BJ (cell line): ENCODE data around the gene SAMD10. TPM values are rescaled to one million over a fixed set of nuclear protein-coding genes. Genes with fewer than 3 reads are reported as not detected.
A peak's percentile ranks its signal among the peaks of the same experiment; 100 is the strongest.
"Not testable (repeated sequence)": the region's sequence is repeated elsewhere in the genome, so short reads cannot be mapped to it uniquely, and the experiment has no call there.

Experiments used
- CTCF ChIA-PET: fragments of 350-600 bp; formaldehyde crosslinking; extraction: SDS; loops from one replicate; lab custom pipeline; 2021; ENCODE audit warnings: antibody characterized with exemption, inconsistent platforms; lab: Yijun Ruan, JAX
- POLR2A ChIA-PET: fragments of 300-600 bp; sonication (Branson Sonifier 250); formaldehyde crosslinking; extraction: SDS; loops from one replicate; lab custom pipeline; 2021; ENCODE audit warnings: antibody characterized with exemption; lab: Charles Lee
- DNase-seq: peaks from one replicate; pipeline ENCODE4 v3.0.0-alpha.2; 2011; ENCODE audit warnings: low read depth
- H3K27me3 ChIP-seq: 2 replicates; pipeline ENCODE4 v1.6.0; 2011; ENCODE audit warnings: low read length; ENCODE audit not compliant: control insufficient read depth, insufficient read depth
- H3K36me3 ChIP-seq: 2 replicates; pipeline ENCODE4 v1.5.1; 2011; ENCODE audit warnings: low read length; ENCODE audit not compliant: control insufficient read depth, insufficient read depth
- H3K4me3 ChIP-seq: 2 replicates; pipeline ENCODE4 v1.5.1; 2011; ENCODE audit warnings: low read depth, mild to moderate bottlenecking, control low read depth, low read length
- polyA plus RNA-seq: library from polyadenylated mRNA; depleted of rRNA; stranded (reverse); fragments of >200 nt; gene quantifications from 2 replicates; pipeline ENCODE4 v1.2.3, GENCODE V29; 2011
- TF ChIP-seq, protein P1 (sequence below): IDR thresholded peaks from 2 replicates; pipeline ENCODE4 v1.5.1; 2011; ENCODE audit warnings: low read depth, mild to moderate bottlenecking, control low read depth, inconsistent platforms, low read length, moderate library complexity; ENCODE audit not compliant: insufficient read depth

SAMD10 gene
- polyA plus RNA-seq, 1 experiment = 1.4 TPM

DNA sequence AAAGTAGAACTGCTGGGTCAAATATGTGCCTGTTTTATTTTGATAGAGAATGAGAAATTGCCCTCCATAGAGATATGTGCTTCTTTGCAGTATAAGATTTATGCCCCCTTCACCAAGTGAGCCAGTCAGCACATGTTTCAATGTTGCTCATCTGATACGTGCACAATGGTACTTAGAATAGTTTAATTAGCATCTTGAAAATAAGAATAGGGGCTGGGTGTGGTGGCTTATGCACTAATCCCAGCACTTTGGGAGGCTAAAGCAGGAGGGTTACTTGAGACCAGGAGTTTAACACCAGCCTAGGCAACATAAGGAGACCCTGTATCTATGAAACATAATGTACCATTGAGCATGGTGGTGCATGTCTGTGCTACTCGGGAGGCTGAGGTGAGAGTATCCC, 36.2 kb upstream of the SAMD10 start:
- ChIA-PET CTCF (no interaction called here), POLR2A (no interaction called here)
- no peak for DNase-seq
- TF ChIP-seq, protein P1, sequence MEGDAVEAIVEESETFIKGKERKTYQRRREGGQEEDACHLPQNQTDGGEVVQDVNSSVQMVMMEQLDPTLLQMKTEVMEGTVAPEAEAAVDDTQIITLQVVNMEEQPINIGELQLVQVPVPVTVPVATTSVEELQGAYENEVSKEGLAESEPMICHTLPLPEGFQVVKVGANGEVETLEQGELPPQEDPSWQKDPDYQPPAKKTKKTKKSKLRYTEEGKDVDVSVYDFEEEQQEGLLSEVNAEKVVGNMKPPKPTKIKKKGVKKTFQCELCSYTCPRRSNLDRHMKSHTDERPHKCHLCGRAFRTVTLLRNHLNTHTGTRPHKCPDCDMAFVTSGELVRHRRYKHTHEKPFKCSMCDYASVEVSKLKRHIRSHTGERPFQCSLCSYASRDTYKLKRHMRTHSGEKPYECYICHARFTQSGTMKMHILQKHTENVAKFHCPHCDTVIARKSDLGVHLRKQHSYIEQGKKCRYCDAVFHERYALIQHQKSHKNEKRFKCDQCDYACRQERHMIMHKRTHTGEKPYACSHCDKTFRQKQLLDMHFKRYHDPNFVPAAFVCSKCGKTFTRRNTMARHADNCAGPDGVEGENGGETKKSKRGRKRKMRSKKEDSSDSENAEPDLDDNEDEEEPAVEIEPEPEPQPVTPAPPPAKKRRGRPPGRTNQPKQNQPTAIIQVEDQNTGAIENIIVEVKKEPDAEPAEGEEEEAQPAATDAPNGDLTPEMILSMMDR = no peak
- H3K4me3 ChIP-seq = no peak overlapping the region
- no peaks in the 10 kb centered on the region for H3K27me3 ChIP-seq
- H3K36me3 ChIP-seq = peaks cover 28% of the 10 kb centered on the region

- H3K4me3 ChIP-seq, CTCF ChIA-PET, POLR2A ChIA-PET, DNase-seq, H3K27me3 ChIP-seq: not testable (repeated sequence)
- peaks cover 19% of the 10 kb centered on the region for H3K36me3 ChIP-seq
These were observed 33.1 kb upstream of the SAMD10 start for GRCh38 chr20:64012385-64013154.

DNA sequence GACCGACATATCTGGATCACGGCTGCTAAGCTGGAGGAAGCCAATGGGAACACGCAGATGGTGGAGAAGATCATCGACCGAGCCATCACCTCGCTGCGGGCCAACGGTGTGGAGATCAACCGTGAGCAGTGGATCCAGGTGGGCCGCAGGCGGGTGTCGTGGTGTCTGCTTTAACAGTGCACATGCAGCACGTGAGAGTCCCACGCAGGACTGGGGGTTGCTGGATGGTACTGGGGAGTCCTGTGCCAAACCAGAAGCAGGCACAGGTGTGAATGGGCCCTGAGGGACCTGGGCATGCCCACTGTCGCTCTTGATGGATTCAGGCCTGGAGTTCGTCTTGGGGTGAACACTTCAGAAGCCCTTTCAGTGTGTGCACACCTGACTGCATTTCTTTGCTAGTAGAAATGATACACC, 31.9 kb upstream of the SAMD10 start:
- CTCF ChIA-PET = no interaction called here

GRCh38 chr20:64010711-64011237, 31.3 kb upstream of the SAMD10 start:
- H3K27me3 ChIP-seq = no peaks in the 10 kb centered on the region
- H3K36me3 ChIP-seq = peaks cover 17% of the 10 kb centered on the region
- ChIA-PET CTCF (interaction anchor here (0.6 to 1.5 kb wide), 2 partner anchors 26 to 28 kb away, joined by 3 to 6 read pairs; no protein-coding TSS in a partner anchor), POLR2A (no interaction called here)
- DNase-seq = peak; percentile 19
- no peak overlapping the region for H3K4me3 ChIP-seq
- TF ChIP-seq, protein P1 = no peak

More for the DNA sequence above, 31.9 kb upstream of the SAMD10 start:
- Histone ChIP-seq H3K27me3 (no peaks in the 10 kb centered on the region), H3K4me3 (no peak overlapping the region), H3K36me3 (peaks cover 19% of the 10 kb centered on the region)
- TF ChIP-seq, protein P1 = no peak
- no peak for DNase-seq
- POLR2A ChIA-PET = no interaction called here

DNA sequence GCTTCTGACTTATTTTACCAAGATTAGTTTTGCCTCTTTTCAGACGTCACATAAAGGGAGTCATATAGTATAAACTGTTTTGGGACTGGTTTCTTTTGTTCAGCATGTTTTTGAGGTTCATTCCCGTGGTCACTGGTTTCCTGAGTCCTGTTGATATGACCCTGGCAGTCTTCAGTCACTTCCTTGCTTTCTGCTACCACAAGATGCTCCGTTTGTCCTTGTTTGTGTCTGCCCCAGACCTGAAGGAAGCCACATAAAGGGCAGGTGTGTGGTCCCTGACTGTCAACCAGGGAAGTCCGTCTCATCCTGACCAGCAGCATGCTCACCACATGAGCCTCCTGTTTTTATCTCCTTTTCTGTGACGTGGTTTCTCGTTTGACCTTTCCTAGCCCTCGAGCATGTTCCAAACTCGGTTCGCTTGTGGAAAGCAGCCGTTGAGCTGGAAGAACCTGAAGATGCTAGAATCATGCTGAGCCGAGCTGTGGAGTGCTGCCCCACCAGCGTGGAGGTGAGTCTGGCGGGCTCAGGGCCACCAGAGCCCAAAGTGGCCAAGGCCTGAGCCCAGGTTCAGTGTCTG, 30.5 kb upstream of the SAMD10 start:
- DNase-seq = no peak
- TF ChIP-seq, protein P1 = no peak
- ChIA-PET POLR2A (no interaction called here), CTCF (interaction anchor here (1.5 kb wide), 1 partner anchor 29 kb away, joined by 6 read pairs; no protein-coding TSS in a partner anchor)
- H3K36me3 ChIP-seq = peaks cover 13% of the 10 kb centered on the region
- no peak overlapping the region for H3K4me3 ChIP-seq
- H3K27me3 ChIP-seq = no peaks in the 10 kb centered on the region
